GM12865 (cell line): ENCODE measurements around the gene CXCL8.

Source experiments
- DNase-seq: peaks from one replicate; pipeline ENCODE4 v3.0.0; 2010; ENCODE audit warnings: low read depth
- H3K4me3 ChIP-seq: 2 replicates; pipeline ENCODE4 v1.5.1; 2011; ENCODE audit warnings: mild to moderate bottlenecking, low read depth, low read length, control low read depth
- TF ChIP-seq, protein P1 (sequence below): IDR thresholded peaks from 2 replicates; pipeline ENCODE4 v1.5.1; 2011; ENCODE audit warnings: low read length, control low read depth, low read depth, inconsistent platforms; ENCODE audit not compliant: insufficient read depth; ENCODE audit errors: missing control alignments

The CXCL8 gene

DNA sequence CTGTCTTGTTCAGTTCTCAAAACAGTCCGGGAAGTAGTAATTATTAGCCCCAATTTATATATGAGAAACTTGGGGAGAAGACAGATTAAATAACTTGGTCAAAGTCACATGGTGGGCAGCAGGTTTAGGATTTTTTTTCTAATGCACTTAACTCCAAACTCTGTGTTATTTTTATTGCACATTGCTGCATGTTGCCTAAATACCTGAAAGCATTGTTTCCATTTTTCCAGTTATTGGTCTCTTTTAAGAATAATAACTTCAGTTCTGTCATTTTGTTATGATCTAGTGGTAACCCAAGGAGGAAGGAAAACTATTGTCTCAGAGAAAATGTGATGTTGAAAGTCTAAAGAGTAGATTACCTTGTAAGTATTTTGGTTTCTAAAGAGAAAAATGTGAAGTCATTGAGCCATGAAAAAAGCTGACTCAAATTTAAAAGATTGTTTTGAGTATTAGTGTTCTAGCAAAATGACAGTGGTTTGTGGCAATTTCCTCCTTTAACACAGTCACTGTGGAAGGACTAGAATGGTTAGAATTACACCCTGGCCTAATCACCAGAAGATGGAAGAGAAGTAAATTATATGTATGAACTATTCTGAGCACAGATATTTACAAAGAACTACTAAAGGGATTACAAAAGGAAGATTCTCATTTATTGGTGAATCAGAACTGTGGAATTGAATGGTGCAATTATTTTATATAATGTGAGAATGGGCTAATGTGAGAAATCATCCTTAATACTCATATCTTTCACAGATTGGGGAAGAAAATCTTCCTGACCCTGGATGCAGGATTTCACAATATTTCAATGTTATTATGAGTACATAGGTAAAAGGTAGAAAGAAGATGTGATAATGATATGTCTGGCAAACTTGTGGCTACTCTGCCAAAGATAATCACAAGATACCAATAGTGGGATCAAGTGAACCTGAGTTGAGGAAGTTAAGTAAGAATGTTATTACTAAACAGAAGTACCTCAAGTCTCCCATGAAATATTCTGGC lies 21.7 kb upstream of the CXCL8 start:
- TF ChIP-seq, protein P1, sequence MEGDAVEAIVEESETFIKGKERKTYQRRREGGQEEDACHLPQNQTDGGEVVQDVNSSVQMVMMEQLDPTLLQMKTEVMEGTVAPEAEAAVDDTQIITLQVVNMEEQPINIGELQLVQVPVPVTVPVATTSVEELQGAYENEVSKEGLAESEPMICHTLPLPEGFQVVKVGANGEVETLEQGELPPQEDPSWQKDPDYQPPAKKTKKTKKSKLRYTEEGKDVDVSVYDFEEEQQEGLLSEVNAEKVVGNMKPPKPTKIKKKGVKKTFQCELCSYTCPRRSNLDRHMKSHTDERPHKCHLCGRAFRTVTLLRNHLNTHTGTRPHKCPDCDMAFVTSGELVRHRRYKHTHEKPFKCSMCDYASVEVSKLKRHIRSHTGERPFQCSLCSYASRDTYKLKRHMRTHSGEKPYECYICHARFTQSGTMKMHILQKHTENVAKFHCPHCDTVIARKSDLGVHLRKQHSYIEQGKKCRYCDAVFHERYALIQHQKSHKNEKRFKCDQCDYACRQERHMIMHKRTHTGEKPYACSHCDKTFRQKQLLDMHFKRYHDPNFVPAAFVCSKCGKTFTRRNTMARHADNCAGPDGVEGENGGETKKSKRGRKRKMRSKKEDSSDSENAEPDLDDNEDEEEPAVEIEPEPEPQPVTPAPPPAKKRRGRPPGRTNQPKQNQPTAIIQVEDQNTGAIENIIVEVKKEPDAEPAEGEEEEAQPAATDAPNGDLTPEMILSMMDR: no peak
- no peak overlapping the region for H3K4me3 ChIP-seq
- DNase-seq: peak; percentile 66

DNA sequence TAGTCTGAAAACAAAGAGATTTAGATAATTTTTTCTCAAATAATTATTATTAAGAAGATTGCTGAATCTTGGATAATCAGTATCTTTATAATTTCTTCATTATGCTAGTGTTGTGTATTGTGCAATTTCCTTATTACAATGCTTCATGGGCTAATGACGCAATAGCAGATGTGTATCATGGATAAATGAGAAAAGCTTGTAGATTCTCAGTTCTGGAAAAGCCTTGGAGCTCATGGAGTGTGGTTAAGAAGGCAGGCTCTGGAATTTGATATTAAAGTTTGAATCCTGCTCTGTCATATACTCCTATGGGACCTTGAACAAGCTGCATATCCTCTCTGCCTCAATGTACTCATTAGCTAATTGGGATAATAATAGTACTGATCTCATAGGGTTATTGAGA lies 18.9 kb upstream of the CXCL8 start:
- TF ChIP-seq, protein P1: no peak
- H3K4me3 ChIP-seq: no peak overlapping the region
- no peak for DNase-seq

DNA sequence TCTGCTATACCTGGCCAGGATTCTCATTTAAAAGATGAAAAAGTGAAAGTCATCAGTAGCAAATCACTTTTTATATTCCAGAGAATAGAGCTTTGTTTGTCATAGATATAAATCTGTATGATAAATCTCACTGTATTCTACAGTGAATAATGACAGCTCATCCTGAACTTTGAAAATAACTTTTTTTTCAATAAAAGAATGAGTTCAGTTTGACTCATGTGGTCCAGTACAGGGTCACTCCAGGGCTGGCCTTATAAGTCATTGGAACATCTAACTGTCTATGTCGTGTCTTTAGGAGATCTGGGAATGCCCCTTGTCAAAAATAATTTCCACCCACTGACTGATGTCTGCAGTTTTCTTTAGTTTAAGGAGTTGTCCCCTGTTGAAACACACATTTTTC lies 18.5 kb upstream of the CXCL8 start:
- no peak overlapping the region for H3K4me3 ChIP-seq
- no peak for DNase-seq
- TF ChIP-seq, protein P1: no peak

DNA sequence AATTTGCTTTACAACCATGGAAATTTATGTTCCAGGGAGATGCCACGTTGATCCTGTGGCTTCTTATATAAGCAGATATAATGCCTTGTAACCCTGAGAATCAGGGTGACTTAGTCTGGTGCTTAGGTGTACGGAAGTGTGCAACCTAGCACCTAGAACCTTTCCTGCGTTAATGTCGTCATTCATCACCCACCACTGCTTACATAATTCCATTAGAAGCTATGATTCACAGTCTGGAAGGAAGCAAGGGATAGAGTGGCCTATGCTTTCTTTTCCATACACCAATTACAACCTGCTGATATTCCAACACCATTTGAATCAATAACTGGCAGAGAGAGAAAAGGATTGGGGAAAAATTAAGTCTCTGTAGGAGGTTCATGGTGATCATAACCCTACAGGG lies 17.3 kb upstream of the CXCL8 start:
- H3K4me3 ChIP-seq: no peak overlapping the region
- DNase-seq: no peak
- TF ChIP-seq, protein P1: no peak

DNA sequence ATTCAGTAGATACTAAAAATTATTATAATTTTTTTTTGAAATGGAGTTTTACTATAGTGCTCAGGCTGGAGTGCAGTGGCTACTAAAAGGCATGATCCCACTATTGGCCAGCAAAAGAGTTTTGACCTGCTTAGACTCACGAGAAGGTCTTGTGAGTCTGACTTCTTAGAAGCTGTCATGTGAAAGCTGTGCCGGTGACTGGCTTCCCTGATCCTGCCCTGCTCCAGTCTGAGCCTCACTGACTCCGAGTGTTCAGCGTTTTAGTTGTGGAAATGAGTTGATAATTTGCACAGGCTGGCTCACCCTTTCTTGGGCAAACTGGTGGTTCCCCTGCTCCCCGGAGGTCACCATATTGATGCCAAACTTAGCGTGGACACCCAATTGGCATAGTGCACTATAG lies 16.4 kb upstream of the CXCL8 start:
- H3K4me3 ChIP-seq: no peak overlapping the region
- TF ChIP-seq, protein P1: no peak
- DNase-seq: no peak

DNA sequence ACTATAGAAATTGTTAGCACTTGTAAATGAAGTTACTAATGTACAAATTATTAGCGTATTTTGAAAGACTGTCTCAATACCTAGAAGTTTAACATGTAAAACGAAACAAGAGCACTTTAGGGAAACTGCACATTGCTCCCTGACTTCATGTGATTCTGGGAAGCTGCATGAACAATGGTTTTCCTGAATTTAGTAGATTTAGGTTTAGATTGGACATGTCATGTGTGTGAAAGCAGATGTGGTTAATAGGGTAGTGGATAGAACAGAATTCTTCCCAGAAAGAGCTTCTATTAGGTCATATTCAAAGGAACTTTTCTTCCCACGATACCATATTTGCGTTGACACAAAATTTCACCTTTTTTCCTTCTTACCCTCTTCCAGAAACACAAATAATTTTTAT lies 14.9 kb upstream of the CXCL8 start:
- TF ChIP-seq, protein P1: no peak
- no peak overlapping the region for H3K4me3 ChIP-seq
- no peak for DNase-seq
